HepG2 (cell line): Measurements from ENCODE around the gene DAB2IP. TPM values are rescaled to one million over a fixed set of nuclear protein-coding genes. Genes with fewer than 3 reads are reported as not detected.

Experiments used
- ATAC-seq: fragments of 200-7000 bp; cut with Tn5 transposase; 3 replicates; pipeline ENCODE4 v1.9.1; 2020; ENCODE audit warnings: mild to moderate bottlenecking, moderate library complexity
- BruUV-seq: library from RNA; stranded (reverse); fragments of 400-500 nt; replicated peaks from 2 replicates; lab custom pipeline; 2021; lab: Mats Ljungman, UMichigan
- CTCF ChIA-PET: fragments of 300-600 bp; formaldehyde crosslinking; extraction: SDS; loops from one replicate; lab custom pipeline; 2021; ENCODE audit warnings: low total read pairs, inconsistent platforms, low intra/inter-chr PET ratio; lab: Yijun Ruan, JAX
- POLR2A ChIA-PET: fragments of 350-600 bp; sonication (Branson Sonifier 250); formaldehyde crosslinking; loops from one replicate; lab custom pipeline; 2020; ENCODE audit warnings: antibody characterized with exemption, inconsistent platforms; lab: Yijun Ruan, JAX
- DNase-seq: peaks from one replicate; pipeline ENCODE4 v3.0.0-alpha.2; 2015; ENCODE audit warnings: low spot score
- FAIRE-seq: peaks from 3 replicates; lab custom pipeline; 2011; peaks lifted over from hg19 to GRCh38; lab: Jason Lieb, UNC
- H2AFZ ChIP-seq: one replicate; pipeline ENCODE4 v1.6.1; 2011; ENCODE audit warnings: low read length, inconsistent platforms
- H3K27ac ChIP-seq: fragments of 300-600 bp; 3 replicates; pipeline ENCODE4 v1.8.0; 2011; ENCODE audit warnings: mixed run types, mild to moderate bottlenecking, mixed read lengths, low read length, inconsistent platforms; ENCODE audit not compliant: insufficient read depth; ENCODE audit errors: extremely low read length
- H3K27me3 ChIP-seq, 2 experiments: fragments of 200-600 bp in 1 of 2; 2 replicates in 1 of 2; 3 replicates in 1 of 2; pipeline versions ENCODE4 v1.6.0 to v1.8.0; 2011; ENCODE audit warnings: low read length in 2 of 2, mild to moderate bottlenecking in 2 of 2, moderate library complexity in 2 of 2, inconsistent platforms in 1 of 2; ENCODE audit not compliant: insufficient read depth in 2 of 2, control insufficient read depth in 1 of 2
- H3K36me3 ChIP-seq, 2 experiments: fragments of 200-600 bp in 1 of 2; replicated peaks in 1 of 2; 2 replicates in 1 of 2; 3 replicates in 1 of 2; pipeline versions ENCODE4 v1.5.1 to v1.8.0; 2011; ENCODE audit warnings: low read length in 2 of 2, inconsistent platforms in 1 of 2; ENCODE audit not compliant: insufficient read depth in 2 of 2, control insufficient read depth in 1 of 2
- H3K4me1 ChIP-seq: 2 replicates; pipeline ENCODE4 v1.5.1; 2012; ENCODE audit warnings: low read length, inconsistent platforms; ENCODE audit not compliant: insufficient read depth
- H3K4me2 ChIP-seq: 2 replicates; pipeline ENCODE4 v1.6.0; 2011; ENCODE audit warnings: low read depth, low read length, inconsistent platforms
- H3K4me3 ChIP-seq, 3 experiments: fragments of 200-600 bp in 1 of 3; sonication (generic), shearing (Covaris generic) in 1 of 3; replicated peaks in 1 of 3; 2 replicates each; pipeline ENCODE4 v1.5.1; 2011 to 2016; ENCODE audit warnings: low read length in 3 of 3, inconsistent platforms in 2 of 3, low read depth in 2 of 3, mild to moderate bottlenecking in 2 of 3, control low read depth in 1 of 3, mixed read lengths in 1 of 3; ENCODE audit not compliant: insufficient read depth in 1 of 3
- H3K79me2 ChIP-seq: one replicate; pipeline ENCODE4 v1.6.1; 2011; ENCODE audit warnings: low read length, inconsistent platforms; ENCODE audit not compliant: insufficient read depth
- H3K9ac ChIP-seq: 2 replicates; pipeline ENCODE4 v1.6.0; 2011; ENCODE audit warnings: mild to moderate bottlenecking, low read depth, low read length, inconsistent platforms; ENCODE audit not compliant: insufficient read depth
- H3K9me3 ChIP-seq: 2 replicates; pipeline ENCODE4 v1.5.1; 2012; ENCODE audit warnings: mild to moderate bottlenecking, low read length
- H4K20me1 ChIP-seq: 2 replicates; pipeline ENCODE4 v1.6.0; 2011; ENCODE audit warnings: inconsistent platforms, mild to moderate bottlenecking, low read length, moderate library complexity; ENCODE audit not compliant: insufficient read depth
- GABPB1 ChIP-seq: IDR thresholded peaks from 2 replicates; pipeline ENCODE4 v1.6.1; 2016; ENCODE audit warnings: mild to moderate bottlenecking, missing genetic modification reagents, moderate library complexity, missing compliant biosample characterization
- MED1 ChIP-seq: sonication (generic); formaldehyde crosslinking; IDR thresholded peaks from 2 replicates; pipeline ENCODE4 v1.4.0; 2020; ENCODE audit warnings: missing genetic modification reagents
- RAD21 ChIP-seq: fragments of 450-650 bp; formaldehyde crosslinking; IDR thresholded peaks from 2 replicates; pipeline ENCODE4 v1.5.0; 2020; ENCODE audit warnings: mild to moderate bottlenecking
- RBFOX2 ChIP-seq: fragments of 200-400 bp; formaldehyde crosslinking; IDR thresholded peaks from 2 replicates; pipeline ENCODE4 v1.6.1; 2017; ENCODE audit warnings: low read depth, mild to moderate bottlenecking, low read length
- SRSF4 ChIP-seq: fragments of 200-400 bp; formaldehyde crosslinking; IDR thresholded peaks from one replicate; pipeline ENCODE4 v1.6.1; 2018; ENCODE audit warnings: mild to moderate bottlenecking, low read depth, low read length, moderate library complexity; ENCODE audit not compliant: poor library complexity, severe bottlenecking
- TFDP1 ChIP-seq: IDR thresholded peaks from 2 replicates; pipeline ENCODE4 v1.6.1; 2016; ENCODE audit warnings: missing compliant biosample characterization, missing genetic modification reagents, borderline replicate concordance
- ZFP91 ChIP-seq: sonication (generic); formaldehyde crosslinking; IDR thresholded peaks from 2 replicates; pipeline ENCODE4 v1.9.0; 2022; ENCODE audit warnings: missing genetic modification reagents, mild to moderate bottlenecking, borderline replicate concordance
- ZNF687 ChIP-seq: sonication (generic); formaldehyde crosslinking; IDR thresholded peaks from 2 replicates; pipeline ENCODE4 v1.5.1; 2020; ENCODE audit warnings: mild to moderate bottlenecking, missing genetic modification reagents, moderate library complexity
- ZNF768 ChIP-seq: sonication (generic); formaldehyde crosslinking; IDR thresholded peaks from 2 replicates; pipeline ENCODE4 v1.4.0; 2020; ENCODE audit warnings: missing genetic modification reagents
- WGBS: methylation state at CpG from one replicate; pipeline ENCODE4 v1.1.6; 2017; ENCODE audit warnings: low lambda C conversion rate; 5-methylcytosine and 5-hydroxymethylcytosine counted together
- in situ Hi-C: cut with HindIII; loops from 2 replicates; pipeline ENCODE4 v1.10.0; 2017; ENCODE audit warnings: low pct_unique_long_range_greater_than_20kb; ENCODE audit not compliant: extremely low pct_ligation_motif_present
- intact Hi-C: fragments of 100-400 bp; cut with micrococcal nuclease; formaldehyde crosslinking; loops from one replicate; pipeline ENCODE4 v1.10.0; 2022; ENCODE audit not compliant: unreplicated experiment
- polyA plus RNA-seq, 8 experiments: library from polyadenylated mRNA; depleted of rRNA in 3 of 8; stranded (reverse) in 7 of 8; unstranded in 1 of 8; fragments of >200 nt; fragmentation: Illumina TruSeq in 4 of 8; extraction: Trizol in 4 of 8; gene quantifications; 2 replicates each; pipeline versions ENCODE4 v1.2.1 to v1.2.3, GENCODE V29; 2011 to 2016; ENCODE audit warnings: low read depth in 4 of 8, missing spikeins in 1 of 8, mixed read lengths in 1 of 8; ENCODE audit not compliant: insufficient read depth in 1 of 8
- total RNA-seq, 5 experiments: library from RNA; depleted of rRNA; stranded (reverse); fragments of >200 nt; fragmentation: Illumina TruSeq; extraction: Trizol; gene quantifications; 2 replicates each; pipeline ENCODE4 v1.2.3, GENCODE V29; 2016; ENCODE audit warnings: low read depth in 1 of 5
- TF ChIP-seq, protein P1 (sequence below): sonication (generic); formaldehyde crosslinking; IDR thresholded peaks from 2 replicates; pipeline ENCODE4 v1.4.0; 2020; ENCODE audit warnings: missing genetic modification reagents
- TF ChIP-seq, protein P2 (sequence below): sonication (generic); IDR thresholded peaks from 2 replicates; pipeline ENCODE4 v1.6.1; 2016; ENCODE audit warnings: low read depth, borderline replicate concordance

DAB2IP gene
- total and polyA plus RNA-seq, 2 of the 13 experiments (the other 11 are each of a cell fraction or from before 2014, with no cell fraction given), result 25.3 to 37.9 TPM

GRCh38 chr9:121684381-121685145 is 33.1 kb downstream of the DAB2IP start:
- peaks cover 21% of the 10 kb centered on the region for H3K4me1 ChIP-seq
- WGBS, result 67% methylated on average over 11 of the region's 19 CpGs
- FAIRE-seq (no peak), DNase-seq (no peak), ATAC-seq (peak; percentile 71)
- intact Hi-C loops, result loop anchor here (1.0 kb wide), 2 partner anchors 44 to 49 kb away; no protein-coding TSS in a partner anchor
- H3K27me3 ChIP-seq, result no peaks in the 10 kb centered on the region
- ChIA-PET CTCF (interaction anchor here (1.0 to 2.6 kb wide), 6 partner anchors 44 to 138 kb away, joined by 3 to 11 read pairs (median 8); no protein-coding TSS in a partner anchor), POLR2A (interaction anchor here (0.8 kb wide), 1 partner anchor 8 kb away, joined by 3 read pairs; no protein-coding TSS in a partner anchor)
- no TSS peak for BruUV-seq
- no peak overlapping the region for H3K27ac ChIP-seq
- H3K79me2 ChIP-seq, result no peaks in the 10 kb centered on the region
- no peak overlapping the region for H3K4me2 ChIP-seq
- H3K9me3 ChIP-seq, result no peaks in the 10 kb centered on the region
- H2AFZ ChIP-seq, result no peak overlapping the region
- in situ Hi-C loops, result loop anchor here (5.0 kb wide), 2 partner anchors 42 to 137 kb away; no protein-coding TSS in a partner anchor
- H3K4me3 ChIP-seq, result no peak overlapping the region
- no peaks in the 10 kb centered on the region for H4K20me1 ChIP-seq
- no peaks in the 10 kb centered on the region; a peak in 1 of 5 replicates for H3K36me3 ChIP-seq
- H3K9ac ChIP-seq, result no peak overlapping the region
- TF ChIP-seq TFDP1 (CRISPR knock-in tag), result peak; percentile 28; the same call in 1 of the 2 replicates
- no peak for TF ChIP-seq ZNF768 (CRISPR knock-in tag)
- TF ChIP-seq RBFOX2, result no peak
- no peak for TF ChIP-seq SRSF4
- TF ChIP-seq, protein P1, sequence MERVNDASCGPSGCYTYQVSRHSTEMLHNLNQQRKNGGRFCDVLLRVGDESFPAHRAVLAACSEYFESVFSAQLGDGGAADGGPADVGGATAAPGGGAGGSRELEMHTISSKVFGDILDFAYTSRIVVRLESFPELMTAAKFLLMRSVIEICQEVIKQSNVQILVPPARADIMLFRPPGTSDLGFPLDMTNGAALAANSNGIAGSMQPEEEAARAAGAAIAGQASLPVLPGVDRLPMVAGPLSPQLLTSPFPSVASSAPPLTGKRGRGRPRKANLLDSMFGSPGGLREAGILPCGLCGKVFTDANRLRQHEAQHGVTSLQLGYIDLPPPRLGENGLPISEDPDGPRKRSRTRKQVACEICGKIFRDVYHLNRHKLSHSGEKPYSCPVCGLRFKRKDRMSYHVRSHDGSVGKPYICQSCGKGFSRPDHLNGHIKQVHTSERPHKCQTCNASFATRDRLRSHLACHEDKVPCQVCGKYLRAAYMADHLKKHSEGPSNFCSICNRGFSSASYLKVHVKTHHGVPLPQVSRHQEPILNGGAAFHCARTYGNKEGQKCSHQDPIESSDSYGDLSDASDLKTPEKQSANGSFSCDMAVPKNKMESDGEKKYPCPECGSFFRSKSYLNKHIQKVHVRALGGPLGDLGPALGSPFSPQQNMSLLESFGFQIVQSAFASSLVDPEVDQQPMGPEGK, result 0 out of 2 replicates have a peak, but pooled peaks have one; percentile 14
- no peak for TF ChIP-seq MED1 (CRISPR knock-in tag)
- TF ChIP-seq ZNF687 (CRISPR knock-in tag), result peak; percentile 44; the same call in 1 of the 2 replicates
- 0 out of 2 replicates have a peak, but pooled peaks have one; percentile 14 for TF ChIP-seq ZFP91 (CRISPR knock-in tag)
- peak; percentile 36; the same call in 1 of the 2 replicates for TF ChIP-seq GABPB1
- TF ChIP-seq, protein P2, sequence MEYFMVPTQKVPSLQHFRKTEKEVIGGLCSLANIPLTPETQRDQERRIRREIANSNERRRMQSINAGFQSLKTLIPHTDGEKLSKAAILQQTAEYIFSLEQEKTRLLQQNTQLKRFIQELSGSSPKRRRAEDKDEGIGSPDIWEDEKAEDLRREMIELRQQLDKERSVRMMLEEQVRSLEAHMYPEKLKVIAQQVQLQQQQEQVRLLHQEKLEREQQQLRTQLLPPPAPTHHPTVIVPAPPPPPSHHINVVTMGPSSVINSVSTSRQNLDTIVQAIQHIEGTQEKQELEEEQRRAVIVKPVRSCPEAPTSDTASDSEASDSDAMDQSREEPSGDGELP, result peak; percentile 32; the same call in 1 of the 2 replicates
- TF ChIP-seq RAD21 (CRISPR knock-in tag), result peak; percentile 70
